H1 (cell line): ENCODE data around the gene RAB3GAP1. TPM values are rescaled to one million over a fixed set of nuclear protein-coding genes. Genes with fewer than 3 reads are reported as not detected.

Experiments used
- CTCF ChIA-PET: fragments of 300-600 bp; sonication (Branson Sonifier 250); formaldehyde crosslinking; loops from one replicate; lab custom pipeline; 2021; ENCODE audit not compliant: partially characterized antibody; lab: Charles Lee
- POLR2A ChIA-PET: fragments of 300-600 bp; sonication (Branson Sonifier 250); formaldehyde crosslinking; loops from one replicate; lab custom pipeline; 2021; ENCODE audit warnings: inconsistent platforms; ENCODE audit not compliant: partially characterized antibody; lab: Charles Lee
- DNase-seq, 2 experiments: peaks; one replicate each; pipeline versions ENCODE4 v3.0.0 to v3.0.0-alpha.2; 2010 to 2022; ENCODE audit warnings: low spot score in 2 of 2, low read depth in 1 of 2, mixed read lengths in 1 of 2
- FAIRE-seq: peaks from 2 replicates; lab custom pipeline; 2011; peaks lifted over from hg19 to GRCh38; lab: Jason Lieb, UNC
- H2AFZ ChIP-seq: 2 replicates; pipeline ENCODE4 v1.8.1; 2012; ENCODE audit warnings: low read length, inconsistent platforms
- H2AK5ac ChIP-seq: 2 replicates; pipeline ENCODE4 v1.6.1; 2013; ENCODE audit warnings: low read depth, low read length
- H2BK120ac ChIP-seq: replicated peaks from 2 replicates; pipeline ENCODE3; 2013; ENCODE audit warnings: low read depth, low read length, inconsistent platforms
- H2BK12ac ChIP-seq: 2 replicates; pipeline ENCODE4 v1.6.1; 2013; ENCODE audit warnings: low read depth, low read length
- H2BK15ac ChIP-seq: 2 replicates; pipeline ENCODE4 v1.6.1; 2013; ENCODE audit warnings: low read length
- H2BK20ac ChIP-seq: 2 replicates; pipeline ENCODE4 v1.6.1; 2013; ENCODE audit warnings: low read length
- H2BK5ac ChIP-seq: 2 replicates; pipeline ENCODE4 v1.6.1; 2013; ENCODE audit warnings: low read depth, low read length
- H3K14ac ChIP-seq: 2 replicates; pipeline ENCODE4 v1.6.1; 2013; ENCODE audit warnings: inconsistent platforms; ENCODE audit not compliant: insufficient read length
- H3K18ac ChIP-seq: 2 replicates; pipeline ENCODE4 v1.6.1; 2013; ENCODE audit warnings: low read length; ENCODE audit errors: extremely low read depth
- H3K23ac ChIP-seq: 2 replicates; pipeline ENCODE4 v1.6.1; 2013; ENCODE audit warnings: inconsistent platforms; ENCODE audit not compliant: insufficient read length
- H3K23me2 ChIP-seq: 2 replicates; pipeline ENCODE4 v1.6.1; 2013; ENCODE audit warnings: low read depth, low read length
- H3K27ac ChIP-seq: 2 replicates; pipeline ENCODE4 v1.6.1; 2011; ENCODE audit warnings: low read depth, low read length, inconsistent platforms
- H3K27me3 ChIP-seq, 4 experiments: replicated peaks in 1 of 4; 1 replicate in 1 of 4; 2 replicates in 3 of 4; pipeline versions ENCODE4 v1.6.1 to v1.8.1; 2011 to 2013; ENCODE audit warnings: low read length in 3 of 4, mild to moderate bottlenecking in 3 of 4, inconsistent platforms in 2 of 4, mixed read lengths in 2 of 4, moderate library complexity in 1 of 4; ENCODE audit not compliant: control insufficient read depth in 3 of 4, insufficient read depth in 3 of 4; ENCODE audit errors: extremely low read depth in 1 of 4
- H3K36me3 ChIP-seq, 4 experiments: 2 replicates each; pipeline versions ENCODE4 v1.6.1 to v1.8.1; 2011 to 2013; ENCODE audit warnings: mild to moderate bottlenecking in 4 of 4, low read length in 3 of 4, moderate library complexity in 2 of 4, control low read depth in 1 of 4, inconsistent platforms in 1 of 4; ENCODE audit not compliant: insufficient read depth in 4 of 4, control insufficient read depth in 2 of 4
- H3K4ac ChIP-seq: replicated peaks from 2 replicates; pipeline ENCODE3; 2013; ENCODE audit warnings: low read length, low read depth, mixed read lengths, inconsistent platforms; ENCODE audit not compliant: insufficient read length
- H3K4me1 ChIP-seq, 4 experiments: replicated peaks in 1 of 4; 1 replicate in 1 of 4; 2 replicates in 3 of 4; pipeline versions ENCODE4 v1.6.1 to v1.8.1; 2011 to 2013; ENCODE audit warnings: low read length in 3 of 4, inconsistent platforms in 2 of 4, mixed read lengths in 1 of 4; ENCODE audit not compliant: insufficient read depth in 4 of 4, control insufficient read depth in 3 of 4
- H3K4me2 ChIP-seq, 2 experiments: 2 replicates each; pipeline versions ENCODE4 v1.6.1 to v1.8.1; 2011 to 2013; ENCODE audit warnings: low read depth in 2 of 2, low read length in 2 of 2, control low read depth in 1 of 2, inconsistent platforms in 1 of 2, mild to moderate bottlenecking in 1 of 2; ENCODE audit not compliant: insufficient read depth in 1 of 2
- H3K4me3 ChIP-seq, 4 experiments: fragments of 200-600, 300-600 bp in 1 of 4; sonication (generic), shearing (Covaris generic), sonication (Bioruptor Twin) in 1 of 4; 2 replicates each; pipeline versions ENCODE4 v1.5.1 to v1.8.1; 2011 to 2016; ENCODE audit warnings: low read length in 4 of 4, low read depth in 3 of 4, control low read depth in 2 of 4, inconsistent platforms in 2 of 4, mild to moderate bottlenecking in 2 of 4, mixed read lengths in 1 of 4, moderate library complexity in 1 of 4; ENCODE audit not compliant: insufficient read depth in 2 of 4; ENCODE audit errors: extremely low read depth in 1 of 4
- H3K56ac ChIP-seq: replicated peaks from 2 replicates; pipeline ENCODE3; 2013; ENCODE audit warnings: low read depth, mild to moderate bottlenecking, mixed read lengths, low read length, inconsistent platforms; ENCODE audit not compliant: insufficient read length
- H3K79me1 ChIP-seq: 2 replicates; pipeline ENCODE4 v1.6.1; 2013; ENCODE audit warnings: low read depth, low read length, control low read depth
- H3K79me2 ChIP-seq, 2 experiments: 2 replicates each; pipeline versions ENCODE4 v1.6.1 to v1.8.1; 2012 to 2013; ENCODE audit warnings: low read length in 2 of 2, mild to moderate bottlenecking in 2 of 2, inconsistent platforms in 1 of 2; ENCODE audit not compliant: insufficient read depth in 2 of 2, control insufficient read depth in 1 of 2
- H3K9ac ChIP-seq, 4 experiments: replicated peaks in 1 of 4; 1 replicate in 1 of 4; 2 replicates in 3 of 4; pipeline versions ENCODE4 v1.6.1 to v1.8.1; 2011 to 2013; ENCODE audit warnings: low read depth in 3 of 4, low read length in 3 of 4, control low read depth in 2 of 4, mild to moderate bottlenecking in 2 of 4, moderate library complexity in 2 of 4, inconsistent platforms in 1 of 4; ENCODE audit errors: extremely low read depth in 1 of 4
- H3K9me3 ChIP-seq, 2 experiments: 2 replicates each; pipeline versions ENCODE4 v1.6.1 to v1.8.1; 2012 to 2013; ENCODE audit warnings: mild to moderate bottlenecking in 2 of 2, moderate library complexity in 2 of 2, control low read depth in 1 of 2, inconsistent platforms in 1 of 2, low read depth in 1 of 2, low read length in 1 of 2, mixed read lengths in 1 of 2; ENCODE audit not compliant: insufficient read depth in 2 of 2
- H4K20me1 ChIP-seq, 2 experiments: replicated peaks in 1 of 2; 2 replicates each; pipeline versions ENCODE3 to v1.8.1; 2011 to 2013; ENCODE audit warnings: inconsistent platforms in 2 of 2, low read length in 2 of 2, mild to moderate bottlenecking in 1 of 2; ENCODE audit not compliant: insufficient read depth in 2 of 2, control insufficient read depth in 1 of 2
- H4K5ac ChIP-seq: 2 replicates; pipeline ENCODE4 v1.6.1; 2013; ENCODE audit warnings: low read length, low read depth, mixed read lengths, inconsistent platforms; ENCODE audit not compliant: insufficient read length
- H4K8ac ChIP-seq: 2 replicates; pipeline ENCODE4 v1.8.0; 2013; ENCODE audit warnings: mild to moderate bottlenecking, moderate library complexity, low read length, inconsistent platforms; ENCODE audit not compliant: insufficient read depth; ENCODE audit errors: extremely low read depth
- H4K91ac ChIP-seq: replicated peaks from 2 replicates; pipeline ENCODE3; 2013; ENCODE audit warnings: low read length, mixed read lengths, inconsistent platforms; ENCODE audit not compliant: insufficient read length
- ASH2L ChIP-seq: fragments of 200-600, 300-600 bp; sonication (generic); IDR thresholded peaks from one replicate; pipeline ENCODE4 v1.7.1; 2017; ENCODE audit warnings: low read length
- BACH1 ChIP-seq: IDR thresholded peaks from 2 replicates; pipeline ENCODE4 v1.6.1; 2012; ENCODE audit warnings: low read length, improper control_type of control experiment
- CHD1 ChIP-seq: IDR thresholded peaks from 2 replicates; pipeline ENCODE4 v1.6.1; 2012; ENCODE audit warnings: low read depth, low read length, improper control_type of control experiment
- RXRA ChIP-seq: IDR thresholded peaks from 2 replicates; pipeline ENCODE4 v1.6.1; 2011; ENCODE audit warnings: low read depth, mild to moderate bottlenecking, low read length, moderate library complexity; ENCODE audit not compliant: insufficient read depth
- SP1 ChIP-seq: IDR thresholded peaks from 2 replicates; pipeline ENCODE4 v1.6.1; 2011; ENCODE audit warnings: low read depth, low read length
- SP2 ChIP-seq: IDR thresholded peaks from 2 replicates; pipeline ENCODE4 v1.6.1; 2012; ENCODE audit warnings: mild to moderate bottlenecking, low read length, inconsistent platforms
- TCF12 ChIP-seq: IDR thresholded peaks from 2 replicates; pipeline ENCODE4 v1.6.1; 2011; ENCODE audit warnings: low read depth, mild to moderate bottlenecking, low read length
- YY1 ChIP-seq: IDR thresholded peaks from 2 replicates; pipeline ENCODE4 v1.6.1; 2011; ENCODE audit warnings: low read depth, mild to moderate bottlenecking, low read length
- WGBS, 2 experiments: shearing (Covaris generic) in 1 of 2; methylation state at CpG; one replicate each; pipeline versions ENCODE4 v1.1.6 to v1.1.7; 2013 to 2015; ENCODE audit warnings: low lambda C conversion rate in 2 of 2, mixed read lengths in 2 of 2, inconsistent platforms in 1 of 2, low coverage in 1 of 2, missing lambda C conversion rate in 1 of 2; ENCODE audit not compliant: insufficient replicate concordance in 2 of 2, insufficient coverage in 1 of 2, insufficient read length in 1 of 2; ENCODE audit errors: extremely low coverage in 1 of 2, missing lambda C conversion rate in 1 of 2; 5-methylcytosine and 5-hydroxymethylcytosine counted together
- polyA plus RNA-seq, 7 experiments: library from polyadenylated mRNA; depleted of rRNA in 3 of 7; stranded (reverse) in 5 of 7; unstranded in 2 of 7; fragments of >200 nt in 5 of 7; fragments of 200-250 nt in 2 of 7; gene quantifications; 1 replicate in 5 of 7; 2 replicates in 1 of 7; 4 replicates in 1 of 7; pipeline versions ENCODE4 v1.2.1 to v1.2.3, GENCODE V29; 2011 to 2013; ENCODE audit warnings: missing spikeins in 2 of 7, mixed read lengths in 2 of 7
- total RNA-seq: library from RNA; stranded (reverse); fragmentation: NEBNext Ultra II Directional; extraction: Animal tissue kit (Norgen Biotek cat#: 25700); gene quantifications from 2 replicates; pipeline ENCODE4 v1.2.1, GENCODE V29; 2021

Gene RAB3GAP1
- total and polyA plus RNA-seq, 2 of the 8 experiments (the other 6 are each of a cell fraction or from before 2014, with no cell fraction given), result 9.8 to 28.6 TPM

- no peak overlapping the region for H2AFZ ChIP-seq
- no peak overlapping the region for H4K91ac ChIP-seq
- H3K23me2 ChIP-seq, result no peaks in the 10 kb centered on the region
- no peak for DNase-seq
- H3K4me3 ChIP-seq, result no peak overlapping the region
- no peaks in the 10 kb centered on the region; a peak in 2 of 4 replicates for H3K9me3 ChIP-seq
- no peak overlapping the region for H3K4ac ChIP-seq
- no peaks in the 10 kb centered on the region for H3K79me1 ChIP-seq
- no peak overlapping the region for H3K56ac ChIP-seq
- H3K9ac ChIP-seq, result no peak overlapping the region
- ChIA-PET POLR2A (interaction anchor here (0.5 kb wide), 1 partner anchor 490 kb away, joined by 3 read pairs; no protein-coding TSS in a partner anchor), CTCF (no interaction called here)
- no peak overlapping the region for H2AK5ac ChIP-seq
- no peaks in the 10 kb centered on the region for H3K36me3 ChIP-seq
- no peak overlapping the region for H2BK120ac ChIP-seq
- 85% methylated on average over 1 of the region's 1 CpG; no CpG with 5 or more reads in 1 of the 2 experiments for WGBS, 2 experiments
- no peak overlapping the region for H4K5ac ChIP-seq
- H3K23ac ChIP-seq, result no peak overlapping the region
- H3K18ac ChIP-seq, result no peak overlapping the region
- no peaks in the 10 kb centered on the region for H3K79me2 ChIP-seq
- H4K8ac ChIP-seq, result no peak overlapping the region
- H3K4me2 ChIP-seq, result no peak overlapping the region
- H2BK20ac ChIP-seq, result no peak overlapping the region
- no peak overlapping the region for H3K27ac ChIP-seq
- no peak overlapping the region for H2BK5ac ChIP-seq
- H3K4me1 ChIP-seq, result peaks cover 0 to 2% (median 0%) of the 10 kb centered on the region in 4 experiments; a peak in 1 of 7 replicates
- no peak for FAIRE-seq
- no peaks in the 10 kb centered on the region for H4K20me1 ChIP-seq
- H3K27me3 ChIP-seq, result no peaks in the 10 kb centered on the region
- no peak overlapping the region for H3K14ac ChIP-seq
- H2BK12ac ChIP-seq, result no peak overlapping the region
- no peak overlapping the region for H2BK15ac ChIP-seq
- TF ChIP-seq TCF12 (no peak), SP2 (no peak), SP1 (no peak), RXRA (no peak), YY1 (no peak), CHD1 (no peak), ASH2L (no peak), BACH1 (no peak)
Observed at GRCh38 chr2:135189148-135189547, 137.1 kb downstream of the RAB3GAP1 start.
